ENCODE results near the gene ZDHHC24. TPM values are rescaled to one million over a fixed set of nuclear protein-coding genes. Genes with fewer than 3 reads are reported as not detected.

The ZDHHC24 gene
- total RNA-seq, 1 experiment from 2014 or later, result 10.5 TPM

- CTCF ChIA-PET, result no interaction called here
- Histone ChIP-seq H3K27ac (ENCODE audit: low read depth, low read length) (no peak overlapping the region), H3K36me3 (ENCODE audit: control insufficient read depth in 1 of 2, insufficient read depth in 2 of 2, low read length in 2 of 2) (peaks cover 9 to 10% of the 10 kb centered on the region in 2 experiments; a peak in 3 of 4 replicates), H3K4me2 (ENCODE audit: low read length) (no peak overlapping the region), H3K79me2 (ENCODE audit: insufficient read depth, low read length) (no peaks in the 10 kb centered on the region), H4K20me1 (ENCODE audit: insufficient read depth) (no peaks in the 10 kb centered on the region), H3K27me3 (ENCODE audit: insufficient read depth, low read length) (no peaks in the 10 kb centered on the region), H2AFZ (ENCODE audit: low read depth, low read length, poor library complexity, severe bottlenecking) (no peak overlapping the region), H3K9ac (ENCODE audit: low read length) (no peak overlapping the region), H3K4me3 (replicated peaks in 1 of 2; ENCODE audit: low read depth in 1 of 2, low read length in 2 of 2) (no peak overlapping the region), H3K4me1 (ENCODE audit: control insufficient read depth in 1 of 2, insufficient read depth in 2 of 2, low read length in 2 of 2) (no peaks in the 10 kb centered on the region), H3K9me2 (ENCODE audit: insufficient read depth) (no peaks in the 10 kb centered on the region), H3K9me3 (ENCODE audit: control insufficient read depth in 1 of 2, insufficient read depth in 1 of 2, low read depth in 1 of 2, low read length in 2 of 2) (no peaks in the 10 kb centered on the region)
- POLR2A ChIA-PET, result no interaction called here
- no peak for ATAC-seq
- no peak for DNase-seq (ENCODE audit: low read depth, low spot score)
- RAD21 ChIA-PET (ENCODE audit: low non-redundant PET in 1 of 2, low total read pairs in 2 of 2, uncharacterized antibody in 2 of 2, unreplicated experiment in 2 of 2), result no interaction called here
- intact Hi-C loops (cut with micrococcal nuclease), result no loop called here
- no TSS peak for BruUV-seq (replicated peaks)
- no peak for TF ChIP-seq POLR2A (IDR thresholded peaks at IDR 0.05; ENCODE audit: borderline replicate concordance, extremely low read depth, insufficient read depth, insufficient read length)
- TF ChIP-seq POLR2AphosphoS5 (IDR thresholded peaks at IDR 0.05; ENCODE audit: low read depth, low read length), result no peak
- TF ChIP-seq CBX3 (IDR thresholded peaks at IDR 0.05; ENCODE audit: low read depth), result no peak
- no peak for TF ChIP-seq CEBPB (IDR thresholded peaks at IDR 0.05; ENCODE audit: low read depth)
- no peak for TF ChIP-seq SIN3A (IDR thresholded peaks at IDR 0.05; ENCODE audit: low read depth)
- TF ChIP-seq SP1 (IDR thresholded peaks at IDR 0.05; ENCODE audit: low read depth), result no peak
- TF ChIP-seq RAD21 (IDR thresholded peaks at IDR 0.05; ENCODE audit: low read depth), result no peak
- no peak for TF ChIP-seq EGR1 (IDR thresholded peaks at IDR 0.05; ENCODE audit: low read depth)
- no peak for TF ChIP-seq CTCF (IDR thresholded peaks at IDR 0.05 in 2 of 3, conservative IDR thresholded peaks at IDR 0.05 in 1 of 3; ENCODE audit: borderline replicate concordance in 1 of 3, insufficient read depth in 1 of 3, low read depth in 2 of 3, low read length in 2 of 3)
- TF ChIP-seq ZNF274 (IDR thresholded peaks at IDR 0.05; ENCODE audit: low read depth, low read length), result no peak
- TF ChIP-seq YY1 (IDR thresholded peaks at IDR 0.05; ENCODE audit: extremely low read depth, insufficient replicate concordance, low read depth, low read length), result no peak
- TF ChIP-seq REST (IDR thresholded peaks at IDR 0.05; ENCODE audit: low read depth), result no peak
- TF ChIP-seq ELF1 (IDR thresholded peaks at IDR 0.05; ENCODE audit: borderline replicate concordance, low read depth), result no peak
- no peak for TF ChIP-seq SRF (IDR thresholded peaks at IDR 0.05; ENCODE audit: low read depth)
- TF ChIP-seq ZFX (IDR thresholded peaks at IDR 0.05), result no peak
- no peak for TF ChIP-seq EZH2 (IDR thresholded peaks at IDR 0.05)
- TF ChIP-seq EZH2phosphoT487 (IDR thresholded peaks at IDR 0.05; ENCODE audit: borderline replicate concordance), result no peak
- TF ChIP-seq ATF3 (IDR thresholded peaks at IDR 0.05), result no peak
Observed at GRCh38 chr11:66524304-66525040, 21.4 kb downstream of the ZDHHC24 start.

All from HCT116 (cell line).